ENCODE results near the gene CD58.

CD58 gene

DNA sequence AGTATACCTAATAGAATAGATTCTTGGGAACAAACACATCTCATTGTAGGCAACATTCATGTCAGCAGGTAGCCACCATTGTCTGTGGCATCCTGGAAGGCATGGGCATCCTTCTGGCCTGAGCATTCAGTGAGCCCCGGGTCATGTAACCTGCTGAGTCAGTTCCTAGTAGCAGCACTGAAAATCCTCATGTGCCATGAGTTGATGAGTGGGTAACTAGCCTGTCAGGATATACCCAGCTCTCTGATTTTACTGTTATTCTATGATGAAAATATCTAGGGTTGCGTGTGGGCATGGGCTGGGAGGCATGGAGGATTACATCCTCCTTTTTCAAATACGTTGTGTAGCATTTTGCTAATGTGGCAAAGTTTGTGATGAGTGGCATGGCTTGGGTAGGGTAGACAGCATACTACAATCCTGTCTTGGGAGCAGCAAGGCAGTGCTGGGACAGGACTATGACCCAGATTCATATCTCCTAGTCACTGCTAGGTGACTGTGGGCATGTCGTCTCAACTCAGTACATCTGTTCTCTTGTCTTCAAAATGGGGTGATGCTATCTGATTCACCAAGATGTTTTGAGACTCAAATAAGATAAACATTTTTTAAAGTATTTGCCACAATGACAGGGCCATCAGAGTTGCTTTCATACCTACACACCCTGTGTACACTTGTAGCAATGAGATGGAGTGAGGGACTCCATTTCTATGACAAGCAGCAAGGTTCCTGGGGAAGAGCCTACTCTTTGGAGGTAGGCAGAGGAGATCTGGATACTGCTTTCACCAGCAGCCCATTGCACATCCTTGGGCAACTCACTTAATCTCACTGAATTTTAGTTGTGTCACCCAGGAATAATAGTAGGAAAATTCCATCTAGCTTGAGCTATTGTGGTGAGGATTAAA is 62.5 kb downstream of the CD58 start:
- no peak for DNase-seq

DNA sequence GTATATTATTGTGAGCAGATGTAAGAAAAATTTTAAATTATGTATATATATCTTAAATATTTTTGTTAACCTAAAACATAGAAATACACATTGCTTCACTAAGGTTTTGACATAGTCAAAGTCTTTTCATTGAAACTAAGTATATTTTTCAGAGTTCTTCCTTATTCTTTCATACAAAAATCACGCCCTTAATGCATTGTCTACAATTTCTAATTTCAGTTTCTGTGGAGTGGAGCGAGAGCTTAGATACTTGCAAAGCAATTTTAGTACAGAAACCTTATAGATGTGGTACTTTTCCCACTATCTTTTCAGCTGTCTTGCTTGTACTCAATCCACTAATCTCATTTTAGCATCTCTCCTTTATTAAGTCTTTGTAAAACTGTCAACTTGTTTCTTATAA is 63.2 kb downstream of the CD58 start:
- DNase-seq, result no peak

DNA sequence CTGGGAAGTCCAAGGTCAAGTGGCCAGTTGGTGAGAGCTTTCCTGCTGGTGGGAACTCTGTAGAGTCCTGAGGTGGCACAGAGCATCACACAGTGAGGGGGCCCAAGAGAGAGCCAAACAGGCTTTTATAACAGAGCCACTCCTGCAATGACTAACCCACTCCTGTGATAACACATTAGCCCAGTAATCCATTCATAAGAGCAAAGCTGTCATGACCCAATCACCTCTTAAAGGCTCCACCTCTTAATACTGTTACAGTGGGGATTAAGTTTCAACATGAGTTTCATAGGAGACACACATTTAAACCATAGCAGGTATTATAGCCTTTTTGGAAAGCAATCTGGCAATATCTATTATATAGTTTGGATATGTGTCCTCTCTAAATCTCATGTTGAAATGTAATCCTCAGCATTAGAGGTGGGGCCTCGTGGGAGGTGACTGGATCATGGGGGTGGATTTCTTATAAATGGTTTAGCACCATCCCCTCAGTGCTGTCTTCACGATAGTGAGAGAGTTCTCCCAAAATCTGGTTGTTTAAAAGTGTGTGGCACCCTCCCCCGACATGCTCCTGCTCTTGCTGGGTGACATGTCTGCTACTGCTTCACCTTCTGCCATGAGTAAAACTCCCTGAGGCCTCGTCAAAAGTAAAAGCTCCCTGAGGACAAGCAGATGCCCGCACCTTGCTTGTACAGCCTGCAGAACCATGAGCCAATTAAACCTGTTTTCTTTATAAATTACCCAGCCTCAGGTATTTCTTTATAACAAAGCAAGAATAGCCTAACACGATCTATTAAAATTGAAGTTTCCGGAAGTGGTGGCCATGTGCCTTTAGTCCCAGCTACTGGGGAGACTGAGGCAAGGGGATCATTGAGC is 64.5 kb downstream of the CD58 start:
- DNase-seq, result no peak

DNA sequence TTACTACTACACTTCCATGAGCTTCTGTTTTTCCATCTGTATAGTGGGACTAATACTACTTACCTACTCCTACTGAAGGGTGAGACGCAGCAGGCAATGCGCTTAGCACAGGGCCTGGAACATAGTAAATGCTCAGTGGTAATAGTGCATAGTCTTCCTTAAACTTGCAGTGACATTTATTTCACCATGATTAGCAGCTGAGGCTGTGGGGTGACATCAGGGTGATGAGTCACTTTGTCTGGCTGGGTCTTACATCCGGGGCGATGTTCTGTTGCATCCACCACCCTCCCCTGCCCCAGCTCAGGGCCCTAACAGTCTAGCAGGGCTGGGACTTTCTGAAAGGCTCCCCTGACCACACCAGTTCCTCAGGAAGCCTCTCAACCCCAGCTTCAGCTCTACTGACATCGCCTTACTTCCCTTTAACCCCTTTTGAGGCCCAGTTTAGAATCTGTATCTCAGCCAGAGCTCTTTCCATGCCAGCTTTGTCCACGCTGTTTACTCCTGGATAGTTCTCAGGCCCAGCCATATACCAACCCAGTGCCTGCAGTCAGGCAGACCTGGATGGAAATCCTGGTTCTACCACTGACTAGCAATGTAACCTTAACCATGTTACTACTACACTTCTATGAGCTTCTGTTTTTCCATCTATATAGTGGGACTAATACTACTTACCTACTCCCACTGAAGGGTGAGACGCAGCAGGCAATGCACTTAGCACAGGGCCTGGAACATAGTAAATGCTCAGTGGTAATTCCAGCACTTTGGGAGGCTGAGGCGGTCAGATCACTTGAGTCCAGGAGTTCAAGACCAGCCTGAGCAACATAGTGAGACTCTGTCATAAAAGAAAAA is 66.3 kb downstream of the CD58 start:
- peak; percentile 91 for DNase-seq

DNA sequence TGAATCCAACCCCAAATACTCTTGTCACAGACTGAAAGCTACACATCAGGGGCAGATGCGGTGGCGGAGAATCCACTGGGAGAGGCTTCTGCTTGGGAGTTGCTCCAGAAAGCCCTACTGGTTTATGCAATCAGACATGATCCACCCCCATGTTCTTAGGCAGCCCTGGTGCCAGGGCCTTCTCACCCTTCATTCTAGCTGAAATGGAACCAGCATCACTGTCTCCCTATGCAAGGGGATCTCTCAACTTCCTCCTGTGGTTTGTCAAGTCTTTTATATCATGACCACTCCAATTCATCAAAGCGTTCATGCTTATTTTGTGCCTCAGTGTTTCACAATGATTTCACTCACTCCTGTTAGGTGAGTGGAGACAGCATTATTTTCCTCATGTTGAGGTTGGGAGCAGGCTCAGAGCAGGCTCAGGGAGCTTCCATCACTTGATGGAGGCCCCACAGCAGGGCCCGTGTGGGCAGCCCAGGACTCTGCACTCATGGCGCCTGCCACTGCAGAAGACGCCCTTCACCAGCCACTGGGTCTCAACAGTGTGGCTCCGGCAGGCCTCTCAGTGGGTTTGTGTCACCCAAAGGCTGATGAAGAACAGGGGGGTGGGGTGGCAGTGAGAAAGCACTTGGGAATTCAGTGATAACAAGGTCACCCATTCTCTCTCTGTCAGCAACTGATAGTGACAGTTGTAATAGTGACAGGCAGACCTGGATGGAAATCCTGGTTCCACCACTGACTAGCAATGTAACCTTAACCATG is 67.1 kb downstream of the CD58 start:
- DNase-seq, result peak; percentile 38

DNA sequence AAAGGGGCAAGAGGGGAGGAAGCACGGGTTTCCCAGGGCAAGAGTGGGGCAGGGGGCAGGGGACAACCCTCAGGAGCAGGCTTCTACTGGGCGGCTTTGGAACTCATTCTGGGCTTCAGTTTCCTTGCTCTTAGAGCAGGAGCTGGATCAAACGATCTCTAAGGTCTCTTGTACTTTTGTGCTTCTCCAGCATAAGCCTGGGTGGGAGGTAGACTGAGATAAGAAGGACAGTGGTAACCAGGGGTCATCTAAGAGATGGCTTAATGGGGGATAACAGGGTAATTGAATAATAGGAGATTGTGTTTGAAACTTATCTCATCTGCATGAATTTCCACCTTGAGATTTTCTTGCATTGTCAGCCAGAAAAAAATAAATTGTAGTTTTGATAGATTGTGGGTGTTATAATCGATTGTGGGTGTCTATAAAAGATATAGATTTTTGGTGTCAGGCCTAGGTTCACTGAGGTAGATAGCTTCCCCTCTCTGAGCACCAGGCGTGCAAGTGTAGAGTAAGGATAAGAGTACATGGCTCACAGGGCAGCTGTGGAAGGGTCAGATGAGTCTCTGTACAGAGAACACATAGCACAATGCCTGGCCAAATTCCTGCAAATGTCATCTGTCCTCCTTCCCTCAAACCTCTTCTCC is 68.0 kb downstream of the CD58 start:
- no peak for DNase-seq

DNA sequence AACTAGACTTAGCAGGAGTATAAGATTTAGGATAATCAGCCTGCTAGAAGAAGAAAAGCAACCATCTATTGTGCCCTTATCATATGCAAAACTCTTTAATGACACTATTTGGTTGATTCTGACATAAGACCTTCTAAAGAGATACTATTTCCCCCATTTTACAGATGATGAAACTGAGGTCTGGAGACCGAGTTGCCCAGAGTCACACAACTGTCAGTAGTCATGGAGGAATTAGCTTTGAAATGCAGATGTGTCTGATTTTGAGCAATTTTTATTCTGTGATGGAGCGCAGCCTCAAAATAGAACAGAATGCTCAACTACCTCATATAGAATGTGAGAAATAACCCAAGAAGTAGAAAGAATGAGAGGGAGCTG is 69.0 kb downstream of the CD58 start:
- DNase-seq, result no peak

DNA sequence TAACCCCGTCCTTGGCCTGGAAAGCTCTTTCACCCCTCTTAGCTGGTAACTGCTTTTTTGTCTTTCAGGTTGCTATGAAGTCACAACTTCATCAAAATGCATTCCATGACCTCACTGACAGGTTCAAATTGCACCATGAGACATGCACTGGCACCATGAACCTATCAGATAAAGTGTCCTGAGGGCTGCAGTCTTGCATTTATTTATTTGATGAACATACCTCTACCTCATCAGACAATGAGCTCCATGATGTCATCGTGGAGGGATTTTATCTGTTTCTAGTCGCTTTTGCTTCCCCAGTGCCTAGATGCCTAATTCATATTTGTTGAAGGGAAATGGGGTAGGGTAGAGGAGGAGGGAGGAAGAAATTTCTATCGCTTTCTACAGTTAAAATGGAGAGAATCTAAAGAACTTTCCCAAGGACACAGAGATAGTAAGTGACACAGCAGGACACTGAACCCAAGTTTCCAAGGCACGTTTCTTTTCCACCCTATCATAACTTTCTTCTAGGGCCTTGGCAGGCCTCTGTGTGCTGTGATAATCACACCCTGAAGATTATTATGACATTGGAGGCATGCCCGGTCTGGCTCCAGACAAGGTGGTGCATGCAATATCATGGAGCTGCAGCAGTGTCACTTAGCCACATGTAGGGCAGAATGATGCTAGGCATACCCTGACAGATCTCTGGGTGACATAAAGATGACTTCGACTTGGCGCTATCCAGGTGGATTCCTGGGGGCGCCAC is 69.5 kb downstream of the CD58 start:
- DNase-seq, result no peak

DNA sequence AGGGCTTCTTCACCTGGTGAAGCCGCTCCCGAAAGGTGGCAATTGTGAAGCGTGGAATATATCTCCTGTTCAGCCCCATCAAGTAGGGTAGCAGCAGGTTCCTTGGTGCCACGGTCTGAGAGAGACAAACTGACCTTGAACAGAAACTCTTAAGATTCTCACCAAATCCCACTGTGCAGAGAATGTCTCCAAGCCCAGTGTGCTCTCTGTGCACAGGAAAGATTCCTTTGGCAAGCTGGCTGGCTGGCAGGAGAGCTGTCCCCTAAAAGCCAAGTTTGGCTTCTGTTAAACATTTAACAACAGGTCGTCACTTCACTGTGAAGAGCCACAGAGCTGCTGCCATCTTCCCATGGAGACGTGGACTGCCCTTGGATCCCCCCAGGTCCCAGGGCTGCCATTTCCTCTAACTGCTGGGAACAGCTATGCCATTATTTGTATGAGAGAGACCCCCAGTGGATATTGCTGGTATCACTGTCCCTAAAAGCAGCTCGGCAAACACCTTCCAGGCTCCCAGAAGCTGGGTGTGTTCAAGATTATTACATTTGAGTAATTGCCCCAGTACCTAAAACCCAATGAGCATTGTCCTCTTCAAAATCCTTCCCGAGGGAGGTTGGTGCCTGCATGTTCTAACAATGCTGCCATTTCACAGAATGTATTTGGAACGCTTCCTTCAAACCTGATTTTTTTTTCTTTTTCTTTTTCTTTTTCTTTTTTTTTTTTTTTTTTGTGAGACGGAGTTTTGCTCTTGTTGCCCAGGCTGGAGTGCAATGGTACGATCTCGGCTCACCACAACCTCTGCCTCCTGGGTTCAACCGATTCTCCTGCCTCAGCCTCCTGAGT is 71.8 kb downstream of the CD58 start:
- peak; percentile 74 for DNase-seq

DNA sequence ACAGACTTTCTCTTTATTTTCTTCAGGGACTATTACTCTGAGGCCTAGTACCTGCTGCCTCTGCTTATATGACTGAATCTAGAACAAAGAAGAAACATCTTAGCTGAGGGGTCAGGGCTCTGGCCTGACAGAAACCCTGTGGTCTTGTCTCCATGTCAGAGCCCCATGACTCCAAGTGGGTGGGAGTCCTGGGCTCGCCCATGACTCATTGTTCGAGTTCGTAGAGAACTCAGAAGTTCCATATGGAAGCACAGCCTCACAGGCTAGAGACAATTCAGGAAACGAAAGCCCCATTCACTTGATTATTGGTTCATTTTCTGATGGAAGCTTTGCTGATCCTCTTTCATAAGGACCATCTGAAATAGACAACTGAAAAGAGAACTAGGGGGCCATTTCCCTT is 73.2 kb downstream of the CD58 start:
- DNase-seq, result no peak

DNA sequence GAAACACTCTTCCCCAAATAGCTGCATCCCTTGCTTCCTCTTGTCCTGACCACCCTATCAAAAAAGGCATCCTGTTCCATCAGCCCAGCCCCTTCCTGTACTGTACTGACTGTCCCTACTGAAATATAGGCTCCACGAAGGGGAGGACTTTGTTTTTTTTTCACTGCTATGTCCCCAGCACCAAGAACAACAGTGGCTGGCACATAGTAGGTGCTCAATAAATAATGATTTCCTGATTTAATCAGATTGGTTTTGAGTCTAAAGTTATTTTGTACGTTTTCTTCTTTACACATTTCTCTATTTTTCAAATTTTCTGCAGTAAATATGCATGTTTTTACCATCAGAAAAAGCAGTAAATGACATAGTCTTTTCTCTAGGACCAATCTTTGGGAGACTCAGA is 73.9 kb downstream of the CD58 start:
- no peak for DNase-seq

DNA sequence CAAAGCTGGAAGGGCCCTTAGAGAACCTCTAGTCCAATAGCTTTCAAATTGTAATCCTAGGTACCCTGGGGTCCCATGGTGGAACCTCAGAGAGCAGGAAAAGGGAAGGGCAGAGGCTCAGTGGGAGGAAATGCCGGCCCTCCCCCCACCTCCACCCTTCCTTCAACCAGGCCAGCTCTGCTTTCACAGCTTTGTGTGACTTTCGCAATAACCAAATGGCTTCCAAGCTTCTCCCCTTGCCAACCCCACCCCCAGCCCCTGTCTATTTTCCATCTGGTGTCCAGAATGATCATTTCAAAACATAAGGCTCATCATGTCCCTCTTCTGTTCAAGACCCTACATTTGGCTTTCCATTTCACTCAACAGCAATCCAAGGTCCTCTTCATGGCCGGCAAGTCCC is 74.4 kb downstream of the CD58 start:
- DNase-seq, result no peak

DNA sequence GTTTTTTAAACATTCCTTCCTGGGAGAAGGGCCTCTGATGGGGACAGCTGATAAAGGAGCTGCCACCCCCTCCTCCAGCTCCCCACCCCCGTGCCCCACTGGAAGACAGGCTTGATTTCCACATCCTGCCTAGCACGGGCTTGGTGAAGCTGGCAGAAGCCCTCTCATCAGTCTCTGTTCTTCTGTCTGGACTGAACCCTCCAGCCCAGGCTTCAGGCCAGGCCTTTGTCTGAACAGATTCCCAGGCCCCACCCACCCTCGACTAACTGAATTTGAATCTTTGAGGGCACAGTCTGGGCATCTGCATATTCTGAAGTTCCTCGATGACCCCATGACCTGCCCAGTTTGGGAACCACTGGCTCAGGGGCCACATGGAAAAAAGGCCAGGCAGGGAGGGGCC is 75.3 kb downstream of the CD58 start:
- DNase-seq, result no peak

DNA sequence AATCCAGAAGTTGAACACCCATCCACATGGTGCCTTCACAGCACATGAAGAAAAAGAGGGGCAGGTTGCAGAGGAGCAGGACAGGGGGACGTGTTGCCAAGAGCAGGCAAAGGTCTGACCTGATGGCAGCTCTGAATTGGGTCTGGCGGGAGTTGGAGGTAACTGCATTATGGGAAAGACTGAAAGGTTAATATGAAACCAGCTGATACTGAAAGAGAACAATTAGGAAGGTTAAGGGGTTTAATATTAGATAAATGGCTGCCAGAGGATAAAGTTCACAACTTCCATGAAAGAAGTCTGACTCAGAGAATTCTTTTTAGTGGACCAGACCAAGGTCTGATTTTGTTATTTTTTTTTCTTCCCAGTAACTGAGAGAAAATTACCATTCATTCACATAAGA is 76.1 kb downstream of the CD58 start:
- no peak for DNase-seq

DNA sequence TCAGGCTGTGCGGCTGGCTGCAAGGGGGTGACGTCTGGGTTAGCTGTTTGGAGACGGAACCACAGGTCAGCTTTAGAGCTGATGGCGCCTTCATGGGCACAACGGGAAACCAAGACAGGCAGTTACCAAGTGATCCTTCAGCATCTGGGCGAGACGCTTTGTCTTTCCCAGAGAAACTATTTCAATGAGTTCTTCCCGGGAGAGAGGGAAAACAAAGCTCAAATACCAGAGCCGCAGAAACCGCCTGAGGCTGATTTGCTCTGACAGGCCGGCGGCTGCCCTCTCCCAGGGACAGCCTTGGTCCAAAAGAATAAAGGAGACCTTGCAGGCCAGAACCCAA is 76.5 kb downstream of the CD58 start:
- no peak for DNase-seq

DNA sequence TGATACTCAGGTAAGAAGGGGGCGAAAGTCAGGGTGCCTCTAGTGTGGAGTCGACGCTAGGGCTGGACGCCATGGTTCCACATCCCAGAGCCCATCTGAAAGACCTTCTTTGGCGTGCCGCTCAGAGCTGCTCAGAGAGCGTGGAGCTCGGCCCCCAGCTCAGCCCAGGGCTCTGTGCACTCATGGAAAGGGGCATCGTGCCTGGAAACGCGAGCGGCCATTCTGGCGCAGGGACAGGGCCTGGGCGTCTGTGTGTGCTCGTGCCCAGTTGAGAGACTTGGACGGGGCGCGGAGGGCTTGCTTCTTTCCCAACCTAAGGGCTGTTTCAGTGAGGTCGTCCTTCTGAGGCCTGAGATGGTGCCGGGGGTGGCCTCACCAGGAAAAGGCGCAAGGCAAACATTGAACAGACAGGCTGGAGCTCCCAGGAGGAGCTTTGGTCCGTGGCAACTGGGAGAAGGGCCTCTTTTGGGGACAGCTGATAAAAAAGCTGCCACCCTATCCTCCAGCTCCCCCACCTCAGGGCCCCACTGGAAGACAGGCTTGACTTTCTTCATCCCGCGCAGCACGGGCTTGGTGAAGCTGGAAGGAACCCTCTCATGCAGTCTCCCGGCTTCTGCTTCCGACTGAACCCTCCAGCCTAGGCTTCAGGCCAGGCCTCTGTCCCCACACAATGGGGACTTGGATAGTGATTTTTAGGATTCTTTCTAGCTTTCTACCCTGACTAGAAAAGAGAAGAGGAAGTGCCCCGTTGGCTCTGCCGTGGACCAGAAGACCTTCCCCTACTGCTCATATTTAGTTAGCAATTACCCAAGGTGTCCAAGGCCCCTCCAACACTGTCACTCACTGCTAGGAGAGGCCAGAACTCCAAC is 77.1 kb downstream of the CD58 start:
- no peak for DNase-seq

DNA sequence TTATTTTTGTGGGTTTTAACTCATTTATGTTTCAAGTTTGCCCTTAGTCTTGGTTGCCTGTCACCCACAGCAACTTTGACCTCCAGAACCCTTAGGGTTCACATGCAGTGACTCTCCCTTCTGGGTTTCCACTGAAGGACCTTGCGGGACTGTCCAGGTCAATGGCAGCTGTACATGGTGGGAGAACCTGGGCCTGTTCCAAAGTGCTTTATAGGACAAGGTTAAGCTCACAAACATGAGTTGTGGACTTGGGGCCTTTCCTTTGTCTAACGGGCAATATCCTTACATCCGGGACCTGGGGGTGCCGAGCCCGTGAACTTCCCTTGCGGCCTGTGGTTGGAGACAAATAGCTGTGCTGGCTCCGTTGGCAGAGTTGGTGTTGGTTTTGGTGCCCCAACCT is 77.8 kb downstream of the CD58 start:
- DNase-seq, result no peak

DNA sequence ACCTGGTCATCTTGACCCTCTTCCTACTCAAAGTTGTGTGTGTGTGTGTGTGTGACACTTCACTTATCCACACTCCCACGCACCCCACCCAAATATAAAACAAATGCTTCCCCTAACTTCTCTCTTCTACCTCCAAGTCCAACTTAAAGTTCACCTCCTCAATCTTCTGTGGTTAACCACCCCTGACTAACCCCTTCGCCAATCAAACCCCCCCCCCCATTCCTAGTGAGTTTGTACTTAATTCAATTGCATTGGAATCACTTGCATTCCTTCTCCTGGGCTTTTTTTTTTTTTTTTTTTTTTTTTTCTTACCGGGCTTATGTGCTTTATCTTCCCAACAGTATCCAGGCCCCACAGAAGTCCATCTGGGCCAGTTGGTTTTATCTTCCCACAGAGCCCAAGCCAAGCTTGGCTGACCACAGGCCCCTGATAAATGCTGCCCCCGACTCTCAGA is 78.4 kb downstream of the CD58 start:
- no peak for DNase-seq

DNA sequence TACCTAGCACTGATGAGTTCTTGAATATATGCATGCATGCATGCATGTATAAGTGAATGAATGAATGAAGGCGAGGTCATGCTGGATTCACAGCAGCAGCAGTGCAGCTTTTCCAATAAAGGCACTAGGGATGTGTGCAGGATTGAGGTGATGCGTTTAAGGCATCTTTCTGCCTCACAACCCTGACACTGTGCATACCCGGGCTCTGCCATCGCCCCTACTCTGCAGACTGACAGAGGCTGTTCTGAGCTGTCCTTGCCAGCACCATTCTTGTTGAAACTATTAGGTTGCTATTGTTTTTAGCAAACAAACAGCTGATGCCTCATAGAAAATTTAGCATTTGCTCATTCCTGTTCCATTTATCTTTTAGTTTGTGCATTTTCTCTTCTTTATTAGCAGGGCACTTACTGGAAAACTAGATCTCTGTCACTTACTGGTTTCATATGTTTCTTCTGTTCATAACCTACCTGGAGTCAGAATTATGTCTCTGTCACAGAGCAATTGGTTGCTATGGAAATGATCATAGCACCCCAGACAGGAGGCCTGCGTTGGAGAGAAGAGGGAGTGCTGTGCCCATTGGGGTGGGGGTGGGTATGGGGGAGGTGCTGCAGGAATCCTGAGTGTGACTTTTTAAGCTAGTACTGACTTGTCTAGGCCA is 79.0 kb downstream of the CD58 start:
- no peak for DNase-seq
